GM12874 (cell line): ENCODE results near the gene RGS21.

Experiments
- TF ChIP-seq, protein P1 (sequence below): IDR thresholded peaks from 2 replicates; pipeline ENCODE4 v1.5.1; 2011; ENCODE audit warnings: low read depth, mild to moderate bottlenecking, control low read depth, low read length, moderate library complexity; ENCODE audit not compliant: insufficient read depth

RGS21 gene

GRCh38 chr1:192401825-192402224 lies 85.0 kb downstream of the RGS21 start:
- TF ChIP-seq, protein P1, sequence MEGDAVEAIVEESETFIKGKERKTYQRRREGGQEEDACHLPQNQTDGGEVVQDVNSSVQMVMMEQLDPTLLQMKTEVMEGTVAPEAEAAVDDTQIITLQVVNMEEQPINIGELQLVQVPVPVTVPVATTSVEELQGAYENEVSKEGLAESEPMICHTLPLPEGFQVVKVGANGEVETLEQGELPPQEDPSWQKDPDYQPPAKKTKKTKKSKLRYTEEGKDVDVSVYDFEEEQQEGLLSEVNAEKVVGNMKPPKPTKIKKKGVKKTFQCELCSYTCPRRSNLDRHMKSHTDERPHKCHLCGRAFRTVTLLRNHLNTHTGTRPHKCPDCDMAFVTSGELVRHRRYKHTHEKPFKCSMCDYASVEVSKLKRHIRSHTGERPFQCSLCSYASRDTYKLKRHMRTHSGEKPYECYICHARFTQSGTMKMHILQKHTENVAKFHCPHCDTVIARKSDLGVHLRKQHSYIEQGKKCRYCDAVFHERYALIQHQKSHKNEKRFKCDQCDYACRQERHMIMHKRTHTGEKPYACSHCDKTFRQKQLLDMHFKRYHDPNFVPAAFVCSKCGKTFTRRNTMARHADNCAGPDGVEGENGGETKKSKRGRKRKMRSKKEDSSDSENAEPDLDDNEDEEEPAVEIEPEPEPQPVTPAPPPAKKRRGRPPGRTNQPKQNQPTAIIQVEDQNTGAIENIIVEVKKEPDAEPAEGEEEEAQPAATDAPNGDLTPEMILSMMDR: no peak

DNA sequence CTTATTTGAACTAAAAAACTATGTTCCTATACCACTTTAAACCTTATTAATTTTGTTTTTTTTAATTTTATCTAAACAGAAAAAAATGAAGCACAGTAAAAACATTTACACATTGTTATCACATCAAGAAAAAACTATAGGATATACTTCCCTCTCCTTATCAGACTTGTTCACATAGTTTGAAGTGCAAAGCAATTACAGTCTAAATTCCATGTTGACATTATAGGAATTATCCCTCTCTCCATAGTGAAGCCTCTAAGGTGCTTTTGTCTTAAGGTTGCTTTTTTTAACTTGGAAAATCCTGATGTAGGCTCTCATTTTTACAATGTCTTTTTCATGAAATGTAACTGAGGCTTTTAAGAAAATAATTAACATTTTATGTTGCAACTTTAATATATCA lies 85.8 kb downstream of the RGS21 start:
- TF ChIP-seq, protein P1: no peak

DNA sequence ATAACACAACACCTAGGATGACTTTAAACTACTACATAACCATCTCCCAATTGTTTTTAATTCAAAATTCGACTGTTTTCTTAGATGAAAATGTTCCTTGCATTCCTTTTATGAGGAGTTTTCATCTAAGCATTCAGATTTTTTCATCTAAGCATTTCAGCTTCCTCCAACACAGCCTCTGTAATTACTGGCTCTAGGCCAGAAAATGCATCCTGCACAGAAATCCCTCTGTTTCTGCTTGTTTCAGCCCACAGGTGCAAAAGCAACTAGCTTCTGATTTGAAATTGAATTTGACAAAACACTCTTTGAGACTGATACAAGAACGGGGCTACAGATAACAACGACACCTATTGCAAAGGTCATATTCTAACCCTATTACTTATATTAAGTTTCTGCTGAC lies 90.4 kb downstream of the RGS21 start:
- TF ChIP-seq, protein P1: no peak
